ENCODE data around the gene TMEM86B. TPM values are rescaled to one million over a fixed set of nuclear protein-coding genes. Genes with fewer than 3 reads are reported as not detected.

The TMEM86B gene
- total and polyA plus RNA-seq, 2 donors (not counting 3 experiments of a cell fraction or from before 2014, with no cell fraction given), result 4.5 to 5.4 TPM

DNA sequence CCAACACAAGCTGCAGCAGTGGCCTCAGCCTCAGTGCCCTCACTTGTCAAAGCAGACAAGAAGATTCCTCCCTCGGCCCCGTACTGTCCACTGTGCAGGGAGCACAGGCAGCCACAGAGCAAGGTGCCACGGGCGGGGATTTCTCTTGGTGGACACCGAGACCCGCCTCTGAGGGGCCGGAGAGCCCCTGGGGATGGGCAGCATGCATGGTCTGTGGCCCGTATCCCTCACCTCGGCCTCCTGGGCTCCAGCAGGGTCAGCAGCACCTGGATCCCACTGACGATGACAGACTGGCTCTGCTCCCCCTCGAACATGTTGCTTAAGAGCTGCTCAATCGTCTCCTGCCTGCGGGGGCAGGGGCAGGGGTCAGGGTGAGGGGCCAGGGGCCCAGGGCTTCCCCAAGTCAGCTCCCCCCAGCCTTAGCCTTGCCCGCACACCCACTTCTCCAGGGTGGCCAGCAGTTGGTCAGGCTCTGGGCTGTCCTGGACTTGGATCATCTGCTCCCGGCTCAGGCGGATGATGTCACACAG, 13.4 kb upstream of the TMEM86B start:
- Histone ChIP-seq H3K79me2 (ENCODE audit: control insufficient read depth, insufficient read depth, low read length) (peaks cover 2% of the 10 kb centered on the region), H3K9me1 (replicated peaks; ENCODE audit: control insufficient read depth, extremely low read depth, insufficient read depth, low read length) (no peaks in the 10 kb centered on the region), H4K20me1 (replicated peaks; ENCODE audit: control insufficient read depth, extremely low read depth, insufficient read depth, low read length) (no peaks in the 10 kb centered on the region), H3K9ac (replicated peaks; ENCODE audit: extremely low read depth, insufficient read depth, low read length) (no peak overlapping the region), H3K27me3 (ENCODE audit: control insufficient read depth in 2 of 2, insufficient read depth in 2 of 2, low read length in 2 of 2) (no peaks in the 10 kb centered on the region), H3K36me3 (ENCODE audit: control insufficient read depth in 2 of 2, extremely low read depth in 1 of 2, insufficient read depth in 2 of 2, low read length in 2 of 2) (peaks cover 13 to 69% of the 10 kb centered on the region in 2 experiments), H3K27ac (ENCODE audit: insufficient read depth, low read depth, low read length) (no peak overlapping the region), H2AFZ (ENCODE audit: low read depth, low read length) (no peak overlapping the region), H3K9me3 (replicated peaks; ENCODE audit: control insufficient read depth, insufficient read depth, low read length) (no peaks in the 10 kb centered on the region), H3K4me2 (ENCODE audit: insufficient read depth, low read length) (no peak overlapping the region), H3K4me3 (replicated peaks in 1 of 3; ENCODE audit: insufficient read depth in 1 of 3, low read depth in 1 of 3, low read length in 3 of 3) (no peak overlapping the region), H3K4me1 (ENCODE audit: control insufficient read depth, extremely low read depth, insufficient read depth, low read length) (no peaks in the 10 kb centered on the region)
- CTCF ChIA-PET, result no interaction called here
- dilution Hi-C loops (cut with MboI; ENCODE audit: extremely low pct_ligation_motif_present, low sequenced_read_pairs), result no loop called here
- TF ChIP-seq GATA2 (IDR thresholded peaks at IDR 0.05; ENCODE audit: insufficient read depth, insufficient read length, low read depth, low read length), result no peak
- TF ChIP-seq FOS (IDR thresholded peaks at IDR 0.05; ENCODE audit: borderline replicate concordance, insufficient read depth, low read length), result no peak
- TF ChIP-seq MAX (IDR thresholded peaks at IDR 0.05; ENCODE audit: insufficient read depth, insufficient read length), result no peak
- TF ChIP-seq, protein P1, sequence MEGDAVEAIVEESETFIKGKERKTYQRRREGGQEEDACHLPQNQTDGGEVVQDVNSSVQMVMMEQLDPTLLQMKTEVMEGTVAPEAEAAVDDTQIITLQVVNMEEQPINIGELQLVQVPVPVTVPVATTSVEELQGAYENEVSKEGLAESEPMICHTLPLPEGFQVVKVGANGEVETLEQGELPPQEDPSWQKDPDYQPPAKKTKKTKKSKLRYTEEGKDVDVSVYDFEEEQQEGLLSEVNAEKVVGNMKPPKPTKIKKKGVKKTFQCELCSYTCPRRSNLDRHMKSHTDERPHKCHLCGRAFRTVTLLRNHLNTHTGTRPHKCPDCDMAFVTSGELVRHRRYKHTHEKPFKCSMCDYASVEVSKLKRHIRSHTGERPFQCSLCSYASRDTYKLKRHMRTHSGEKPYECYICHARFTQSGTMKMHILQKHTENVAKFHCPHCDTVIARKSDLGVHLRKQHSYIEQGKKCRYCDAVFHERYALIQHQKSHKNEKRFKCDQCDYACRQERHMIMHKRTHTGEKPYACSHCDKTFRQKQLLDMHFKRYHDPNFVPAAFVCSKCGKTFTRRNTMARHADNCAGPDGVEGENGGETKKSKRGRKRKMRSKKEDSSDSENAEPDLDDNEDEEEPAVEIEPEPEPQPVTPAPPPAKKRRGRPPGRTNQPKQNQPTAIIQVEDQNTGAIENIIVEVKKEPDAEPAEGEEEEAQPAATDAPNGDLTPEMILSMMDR (IDR thresholded peaks at IDR 0.05; ENCODE audit: extremely low read depth in 1 of 2, insufficient read depth in 1 of 2, low read depth in 1 of 2, low read length in 2 of 2), result no peak
- TF ChIP-seq EZH2 (IDR thresholded peaks at IDR 0.05; ENCODE audit: borderline replicate concordance, low read depth, low read length, severe bottlenecking), result no peak
- no peak for TF ChIP-seq JUN (IDR thresholded peaks at IDR 0.05; ENCODE audit: borderline replicate concordance, insufficient read depth, insufficient read length, low read depth)
- no peak for TF ChIP-seq POLR2A (IDR thresholded peaks at IDR 0.05; ENCODE audit: low read depth, low read length)
- TF ChIP-seq POLR2AphosphoS5 (IDR thresholded peaks at IDR 0.05; ENCODE audit: insufficient read depth, low read depth, low read length), result no peak
- TF ChIP-seq MYC (IDR thresholded peaks at IDR 0.05; ENCODE audit: low read depth, low read length), result no peak
- intact Hi-C loops (cut with micrococcal nuclease), result no loop called here
- FAIRE-seq (no peak), DNase-seq (ENCODE audit: low read depth, low spot score) (no peak)
- BruUV-seq (replicated peaks), result no TSS peak
- POLR2A ChIA-PET, result no interaction called here
